Activated CD4-positive, alpha-beta T cell treated with anti-CD3 and anti-CD28 coated beads, Interleukin-2, Interleukin-4, amounts not matched to agents 100 ng/mL and 50 ng/mL, durations not matched to agents 16 hours and 8 hours (primary cell): Measurements from ENCODE around the gene SLC7A10.
A peak's percentile ranks its signal among the peaks of the same experiment; 100 is the strongest.
"Not testable (repeated sequence)": the region's sequence is repeated elsewhere in the genome, so short reads cannot be mapped to it uniquely, and the experiment has no call there.

Source experiments
- DNase-seq: peaks from one replicate; pipeline ENCODE4 v3.0.0-alpha.2; 2020; ENCODE audit warnings: low spot score

The SLC7A10 gene

DNA sequence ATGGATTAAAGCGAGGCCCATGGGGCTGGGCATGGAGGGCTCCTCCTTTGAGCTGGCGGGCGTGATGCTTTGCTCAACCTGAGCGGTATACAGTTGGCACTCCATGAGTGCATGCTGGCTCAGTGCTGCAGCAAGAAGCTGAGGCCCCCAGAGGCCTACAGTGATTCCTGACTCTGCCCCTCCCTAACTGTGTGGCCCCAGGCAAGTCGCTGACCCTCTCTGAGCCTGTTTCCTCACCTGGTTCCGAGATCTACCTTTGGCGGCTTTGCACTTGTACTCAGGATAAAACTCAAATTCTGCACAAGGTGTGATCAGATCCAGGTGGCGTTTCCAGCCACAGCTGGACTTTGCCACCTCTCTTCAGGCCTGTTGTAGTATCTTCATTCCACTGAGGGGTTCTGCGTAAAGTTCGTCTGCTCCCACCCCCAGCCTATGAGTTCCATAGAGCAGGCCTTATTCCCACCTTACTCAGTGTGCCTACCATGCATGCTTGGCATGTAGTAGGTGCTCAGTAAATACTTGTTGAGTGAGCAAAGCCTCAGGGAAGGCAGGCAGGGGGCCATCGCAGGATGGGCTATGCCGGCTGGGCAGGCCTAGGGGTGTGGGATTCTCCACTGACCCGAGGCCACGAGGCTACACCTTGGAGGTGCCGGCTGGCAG is 23.6 kb downstream of the SLC7A10 start:
- no peak for DNase-seq

DNA sequence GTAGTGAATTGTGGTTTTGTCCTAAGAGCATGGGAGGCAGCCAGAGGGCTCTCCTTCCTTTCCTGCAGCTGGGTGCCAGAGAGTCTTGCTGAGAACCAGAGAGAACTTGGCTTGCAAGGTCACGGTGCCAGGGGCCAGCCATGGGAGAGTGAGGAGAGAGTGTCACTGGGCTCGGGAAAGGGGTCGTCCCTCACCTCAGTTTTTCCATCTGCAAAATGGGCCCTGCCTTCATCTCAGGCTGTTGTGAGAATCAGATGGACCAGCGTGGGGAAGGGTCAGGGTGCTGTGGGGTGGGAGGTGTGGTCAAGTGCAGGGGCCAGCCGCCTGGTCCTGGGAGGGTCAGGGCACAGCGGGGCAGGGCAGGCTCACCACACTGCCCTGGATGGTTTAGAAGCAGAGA is 24.2 kb downstream of the SLC7A10 start:
- no peak for DNase-seq

DNA sequence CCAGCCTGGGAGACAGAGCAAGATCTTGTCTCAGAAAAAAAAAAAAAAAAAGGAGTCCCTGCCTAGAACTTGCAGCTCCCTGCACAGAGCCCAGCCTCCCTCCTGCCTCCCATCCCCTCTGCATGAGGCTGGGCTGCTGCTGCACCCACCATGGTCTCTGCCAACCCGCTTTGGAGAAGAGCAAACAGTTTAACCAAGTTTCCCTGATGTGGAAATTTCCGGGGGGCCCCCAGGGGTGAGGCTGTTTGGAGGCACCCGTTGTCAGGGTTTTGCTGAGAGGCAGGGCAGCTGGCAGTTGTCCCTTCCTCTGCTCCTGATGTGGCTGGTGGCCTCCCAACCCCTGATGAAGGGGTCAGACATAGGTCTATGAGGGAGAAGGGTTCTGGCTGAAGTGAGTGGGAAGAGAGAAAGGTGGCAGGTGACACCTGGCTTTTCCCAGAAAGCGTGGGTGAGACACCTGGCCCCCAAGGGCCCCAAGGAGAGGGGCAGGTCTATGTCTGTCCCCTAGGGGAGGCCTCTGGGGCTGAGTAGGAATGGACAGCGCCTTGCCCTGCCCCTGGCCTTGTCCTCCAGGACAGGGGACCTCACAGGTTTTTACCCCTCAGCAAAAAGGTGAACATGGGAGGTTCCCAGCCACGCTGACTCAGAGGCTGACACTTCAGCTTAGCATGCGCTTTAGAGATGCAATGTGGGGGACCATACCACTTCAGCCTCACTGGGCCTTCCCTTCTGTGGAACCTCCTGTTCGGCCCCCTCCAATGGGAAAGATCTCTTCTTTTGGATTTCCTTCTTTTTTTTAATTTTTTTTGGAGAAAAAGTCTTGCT is 26.0 kb downstream of the SLC7A10 start:
- DNase-seq: no peak

DNA sequence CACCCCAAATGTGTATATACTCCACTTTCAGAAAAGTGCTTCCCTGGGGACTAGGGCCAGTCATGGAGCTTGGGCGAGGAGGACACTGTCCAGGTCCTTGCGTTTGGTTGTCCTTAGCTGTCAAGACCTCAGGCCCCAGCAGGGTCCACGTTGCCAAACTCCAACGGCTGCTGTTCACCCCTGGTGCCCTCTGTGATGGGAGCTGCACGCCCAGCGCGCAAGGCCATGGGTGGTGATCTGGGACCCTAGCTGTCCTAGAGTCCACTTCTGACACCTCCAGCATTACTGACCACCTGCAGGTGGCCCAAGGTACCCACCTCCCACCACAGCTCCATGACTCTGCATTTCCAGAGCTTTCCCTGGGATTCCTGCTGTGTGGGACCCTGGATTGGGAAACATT is 27.5 kb downstream of the SLC7A10 start:
- no peak for DNase-seq

DNA sequence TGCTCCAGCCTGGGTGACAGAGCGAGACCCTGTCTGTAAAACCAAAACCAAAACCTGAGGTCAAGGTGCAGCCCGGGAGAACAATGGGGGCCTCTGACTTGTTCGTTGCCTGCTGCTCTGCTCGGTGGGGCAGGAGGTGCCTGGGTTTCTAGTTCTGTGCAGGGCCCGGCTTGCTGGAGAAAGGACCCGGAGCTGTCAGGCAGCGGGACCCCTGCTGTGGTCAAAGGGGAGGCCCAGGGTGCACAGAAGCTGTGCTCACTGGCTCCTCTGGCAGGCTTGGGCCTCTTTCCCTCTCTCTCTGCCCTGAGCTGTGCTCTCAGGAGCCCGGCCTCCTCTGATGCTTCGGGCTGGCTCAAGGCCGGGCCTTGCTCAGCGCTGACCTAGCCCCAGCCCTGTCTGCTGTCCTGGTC is 28.1 kb downstream of the SLC7A10 start:
- no peak for DNase-seq

DNA sequence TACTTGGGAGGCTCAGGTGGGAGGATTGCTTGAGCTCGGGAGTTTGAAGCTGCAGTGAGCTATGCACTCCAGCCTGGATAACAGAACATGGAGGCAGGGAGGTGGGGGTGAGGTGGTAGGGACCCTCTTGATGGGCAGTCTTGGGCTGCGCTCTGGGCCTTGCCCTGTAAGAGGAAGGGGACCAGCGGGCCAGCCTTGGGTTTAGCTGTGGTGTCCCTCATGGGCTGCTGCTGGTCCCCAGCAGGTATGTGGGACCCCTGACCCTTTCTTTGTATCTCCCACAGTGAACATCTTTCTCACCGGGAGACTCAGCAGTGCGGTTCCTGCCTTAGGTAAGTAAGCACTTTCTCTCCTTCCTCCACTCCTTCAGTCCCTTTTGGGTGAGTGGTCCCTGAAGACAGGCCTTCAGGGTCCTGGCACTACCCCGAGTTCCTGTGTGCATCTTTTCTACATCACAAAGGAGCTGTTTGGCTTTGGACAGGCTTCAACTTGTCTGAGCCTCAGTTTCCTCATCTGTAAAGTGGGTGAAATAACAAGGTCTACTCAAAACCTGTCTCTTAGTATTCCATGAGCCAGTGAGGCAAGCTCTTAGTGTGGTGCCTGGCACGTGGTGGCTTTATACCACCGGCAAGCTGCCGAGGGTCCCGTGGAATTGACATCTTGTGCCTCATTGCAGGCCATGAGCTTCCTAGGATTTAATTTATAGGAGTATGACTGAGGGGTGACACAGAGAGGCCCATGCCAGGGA is 29.0 kb downstream of the SLC7A10 start:
- DNase-seq: no peak

DNA sequence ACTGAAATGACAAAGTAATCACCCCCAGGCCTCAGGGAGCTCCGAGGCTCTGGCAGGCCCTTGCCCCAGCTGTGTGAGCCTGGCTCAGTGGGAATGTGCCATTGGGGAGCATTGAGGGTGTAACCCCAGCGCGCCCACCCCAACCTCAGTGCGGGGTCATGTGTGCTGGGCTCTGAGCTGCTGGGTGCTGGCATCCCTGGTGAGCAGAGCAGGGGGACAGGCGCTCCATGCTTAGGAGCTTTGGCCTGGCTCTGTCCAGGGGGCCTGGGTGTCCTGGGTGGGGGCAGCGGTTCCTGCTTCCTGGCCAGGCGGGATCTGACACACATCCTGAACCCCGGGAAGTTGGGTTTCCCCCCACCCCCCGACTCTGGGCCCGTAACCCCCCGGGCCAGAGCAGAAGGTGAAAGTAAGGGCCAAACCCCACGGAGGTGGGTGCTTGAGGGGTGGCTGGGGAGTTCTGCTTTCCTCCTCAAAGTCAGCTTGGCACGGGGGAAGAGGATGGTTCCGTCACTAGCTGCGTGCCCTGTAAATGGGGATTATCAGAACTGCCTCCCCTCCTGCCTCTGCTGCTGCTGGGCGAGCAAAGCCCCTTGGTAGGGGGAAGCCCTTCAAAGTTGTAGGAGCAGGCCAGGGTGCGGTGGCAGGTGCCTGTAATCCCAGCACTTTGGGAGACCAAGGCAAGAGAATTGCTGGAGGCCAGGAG is 29.9 kb downstream of the SLC7A10 start:
- no peak for DNase-seq

DNA sequence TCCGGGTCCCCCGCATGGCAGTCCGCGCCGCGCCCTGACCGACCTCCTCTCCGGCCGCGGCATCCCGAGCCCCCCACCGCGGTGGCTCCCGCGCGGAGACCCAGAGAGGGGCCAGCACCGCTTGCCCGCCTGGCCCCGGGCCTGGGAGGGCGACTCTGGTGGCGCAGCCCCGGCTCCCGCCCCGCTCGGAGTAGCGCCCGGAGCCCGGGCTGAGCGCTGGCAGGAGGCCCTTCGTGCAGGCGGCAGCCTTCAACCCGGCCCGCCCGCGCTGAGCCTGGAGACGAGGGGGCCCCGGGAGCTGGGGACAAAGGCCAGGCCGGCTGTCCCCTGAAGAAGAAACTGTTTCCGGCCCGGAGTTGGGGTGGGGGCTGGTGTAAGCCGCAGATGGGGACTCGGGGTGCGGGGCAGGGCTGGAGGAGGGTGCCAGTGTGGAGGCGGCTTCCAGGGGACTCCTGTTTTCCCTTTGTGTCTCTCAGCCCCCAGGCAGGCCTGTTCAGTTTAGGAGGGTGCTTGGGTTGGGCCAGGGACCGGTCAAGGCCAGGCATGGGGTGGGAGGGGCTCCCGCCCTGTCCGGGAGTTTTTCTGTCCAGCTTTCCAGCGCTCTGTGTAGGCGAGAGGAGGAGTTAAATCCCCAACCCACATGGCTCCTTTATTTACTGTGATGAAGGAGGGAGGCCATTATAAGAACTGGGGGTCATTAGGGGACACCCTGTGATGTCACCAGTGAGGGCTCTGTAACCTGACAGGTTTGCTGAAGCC is 30.6 kb downstream of the SLC7A10 start:
- DNase-seq: no peak

DNA sequence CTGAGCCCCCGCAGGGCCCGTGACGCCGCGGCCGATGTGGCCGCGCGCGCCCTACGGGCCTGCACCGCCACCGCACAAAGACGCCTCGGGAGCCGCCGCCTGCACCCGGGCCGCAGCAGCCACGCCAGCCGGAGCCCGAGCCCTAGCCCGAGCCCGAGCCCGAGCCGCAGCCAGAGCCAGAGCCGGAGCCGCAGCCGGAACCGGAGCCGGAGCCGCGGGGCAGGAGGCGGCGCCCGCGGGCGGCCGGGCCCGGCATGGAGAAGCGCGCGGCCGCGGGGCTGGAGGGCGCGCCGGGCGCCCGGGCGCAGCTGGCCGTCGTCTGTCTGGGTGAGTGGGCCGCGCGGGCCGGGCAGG is 31.1 kb downstream of the SLC7A10 start:
- DNase-seq: no peak

DNA sequence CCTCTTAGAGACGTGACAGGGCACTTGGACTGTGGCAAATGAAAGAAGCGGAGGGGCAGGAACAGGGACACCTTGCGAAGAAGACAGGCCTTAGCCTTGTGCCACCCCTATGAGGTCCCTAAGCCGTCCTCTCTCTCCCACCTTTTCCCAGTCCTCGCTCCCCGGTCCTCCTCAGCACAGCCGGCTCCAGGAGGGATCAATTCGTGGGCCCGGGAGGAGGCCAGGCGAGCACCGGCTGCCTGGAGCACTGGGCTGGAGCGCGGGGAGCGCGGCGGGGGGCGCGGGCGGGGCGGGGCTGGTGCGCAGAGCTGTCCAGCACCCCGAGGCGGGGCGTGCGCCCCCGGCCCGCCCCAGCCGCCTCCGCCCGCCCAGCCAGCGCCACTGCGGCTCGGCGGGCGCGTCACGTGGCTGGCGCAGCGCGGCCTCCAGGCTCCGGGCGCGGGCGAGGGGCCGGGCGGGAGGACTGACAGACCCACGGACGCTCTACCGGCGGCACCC is 31.7 kb downstream of the SLC7A10 start, which contains the start of gene LRP3:
LRP3 (plus strand) TSS at position 466 of the 498 bp plus-strand sequence. CDS start 456 bp downstream, outside the sequence.
- DNase-seq: no peak

DNA sequence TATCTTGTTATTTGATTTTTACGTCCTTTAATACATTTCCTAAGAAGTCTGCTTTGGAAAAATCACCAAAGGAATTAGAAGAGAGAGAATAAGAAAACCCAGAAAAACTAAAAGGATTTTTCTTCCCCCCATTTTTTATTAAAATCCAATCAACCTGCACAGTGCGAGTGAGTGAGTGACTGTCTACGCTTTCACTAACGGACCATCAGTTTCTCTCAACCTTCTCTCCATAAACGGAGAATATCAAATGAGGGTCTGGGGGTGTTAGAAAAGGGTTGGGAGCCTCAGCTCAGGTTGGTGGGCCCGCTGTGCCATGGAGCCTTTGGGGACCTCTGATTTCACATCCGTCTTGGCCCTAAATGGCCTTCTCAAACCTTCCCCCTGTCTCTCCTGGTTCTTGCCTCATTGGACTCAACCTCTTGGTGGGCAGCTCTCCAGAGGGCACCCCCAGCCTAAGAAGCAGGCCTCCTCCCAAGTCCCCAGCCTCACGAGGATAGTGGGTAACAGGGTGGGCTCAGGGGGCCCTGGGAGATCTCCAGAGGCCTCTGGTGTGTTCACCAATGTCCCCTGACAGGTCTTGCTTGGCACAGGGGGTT is 32.3 kb downstream of the SLC7A10 start:
- DNase-seq: no peak

DNA sequence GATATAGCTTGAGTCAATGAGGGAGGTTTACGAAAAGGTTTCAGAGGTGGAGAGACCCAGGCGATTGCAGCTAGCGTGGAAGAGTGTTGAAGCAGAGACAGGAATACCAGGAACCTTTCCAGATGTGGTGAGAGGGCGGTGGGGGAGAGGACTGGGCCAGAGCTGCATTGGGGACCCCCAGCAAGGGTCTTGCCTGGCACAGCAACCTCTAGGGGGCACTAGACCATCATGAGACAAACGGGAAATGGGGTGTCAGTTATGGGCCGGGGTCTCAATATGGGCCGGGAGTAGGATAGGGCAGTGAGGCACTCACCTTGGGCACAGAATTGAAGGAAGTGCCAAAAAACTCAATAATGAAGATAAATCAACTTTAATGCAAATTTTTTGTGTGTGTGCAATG is 33.6 kb downstream of the SLC7A10 start:
- no peak for DNase-seq

DNA sequence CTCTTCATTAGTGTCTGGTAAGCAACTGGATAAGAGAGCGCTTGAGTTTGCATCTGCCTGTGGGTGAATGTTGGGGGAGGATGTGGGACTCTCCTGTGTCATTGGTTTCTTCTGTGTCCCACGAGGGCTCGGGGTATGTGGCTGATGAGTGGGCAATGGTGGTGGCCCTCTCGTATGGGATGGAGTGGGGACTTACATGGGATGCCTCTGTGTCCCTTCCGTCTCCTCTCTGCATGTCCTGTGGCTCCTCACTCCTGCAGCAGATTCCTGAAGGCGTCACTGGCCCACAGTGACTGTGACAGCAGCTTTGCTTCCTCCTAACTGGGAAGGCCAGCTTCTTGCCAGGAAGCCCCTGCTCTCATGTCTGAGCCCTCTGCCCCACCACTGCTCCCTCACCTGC is 34.1 kb downstream of the SLC7A10 start:
- no peak for DNase-seq

DNA sequence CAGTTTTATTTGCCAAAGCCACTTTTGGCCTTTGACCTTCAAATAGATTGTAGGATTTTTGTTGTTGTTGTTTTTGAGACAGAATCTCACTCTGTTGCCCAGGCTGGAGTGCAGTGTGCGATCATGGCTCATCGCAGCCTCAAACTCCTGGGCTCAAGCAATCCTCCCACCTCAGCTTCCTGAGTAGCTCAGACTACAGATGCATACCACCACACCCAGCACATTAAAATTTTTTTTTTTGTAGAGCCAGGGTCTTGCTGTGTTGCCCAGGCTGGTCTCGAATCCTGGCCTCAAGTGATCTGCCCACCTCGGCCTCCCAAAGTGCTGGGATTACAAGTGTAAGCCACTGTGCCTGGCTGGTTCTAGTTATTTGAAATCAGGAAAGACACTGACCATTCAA is 34.6 kb downstream of the SLC7A10 start:
- not testable (repeated sequence) for DNase-seq

DNA sequence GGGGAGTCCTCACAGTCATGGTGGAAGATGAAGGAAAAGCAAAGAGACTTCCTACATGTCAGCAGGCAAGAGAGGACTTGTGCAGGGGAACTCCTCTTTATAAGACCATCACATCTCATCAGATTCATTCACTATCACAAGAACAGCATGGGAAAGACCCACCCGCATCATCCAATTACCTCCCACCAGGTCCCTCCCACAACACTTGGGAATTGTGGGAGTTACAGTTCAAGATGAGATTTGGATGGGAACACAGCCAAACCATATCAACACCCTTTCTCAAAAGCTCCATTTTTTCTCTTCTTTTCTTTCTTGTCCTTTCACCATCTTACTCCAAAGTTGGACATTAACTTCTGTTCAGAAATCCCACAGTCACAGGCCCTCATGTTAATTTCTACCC is 36.2 kb downstream of the SLC7A10 start:
- no peak for DNase-seq

DNA sequence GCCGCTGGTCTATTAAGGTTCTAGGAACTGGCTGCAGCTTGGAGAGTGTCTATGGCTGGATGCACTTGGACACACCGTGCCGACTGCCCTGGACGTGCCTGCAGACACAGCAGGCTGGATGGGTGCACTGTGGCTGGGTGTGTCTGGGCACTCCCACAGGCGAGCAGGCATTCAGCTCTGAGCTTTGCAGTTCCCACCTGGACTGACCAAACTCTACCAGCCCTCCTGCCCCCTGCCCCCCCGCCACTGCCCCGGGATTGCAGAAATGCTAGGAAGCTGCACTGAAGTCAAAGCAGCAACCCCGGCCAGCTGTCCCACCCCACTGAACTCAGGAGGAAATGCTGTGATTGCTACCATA is 38.5 kb downstream of the SLC7A10 start:
- DNase-seq: no peak

DNA sequence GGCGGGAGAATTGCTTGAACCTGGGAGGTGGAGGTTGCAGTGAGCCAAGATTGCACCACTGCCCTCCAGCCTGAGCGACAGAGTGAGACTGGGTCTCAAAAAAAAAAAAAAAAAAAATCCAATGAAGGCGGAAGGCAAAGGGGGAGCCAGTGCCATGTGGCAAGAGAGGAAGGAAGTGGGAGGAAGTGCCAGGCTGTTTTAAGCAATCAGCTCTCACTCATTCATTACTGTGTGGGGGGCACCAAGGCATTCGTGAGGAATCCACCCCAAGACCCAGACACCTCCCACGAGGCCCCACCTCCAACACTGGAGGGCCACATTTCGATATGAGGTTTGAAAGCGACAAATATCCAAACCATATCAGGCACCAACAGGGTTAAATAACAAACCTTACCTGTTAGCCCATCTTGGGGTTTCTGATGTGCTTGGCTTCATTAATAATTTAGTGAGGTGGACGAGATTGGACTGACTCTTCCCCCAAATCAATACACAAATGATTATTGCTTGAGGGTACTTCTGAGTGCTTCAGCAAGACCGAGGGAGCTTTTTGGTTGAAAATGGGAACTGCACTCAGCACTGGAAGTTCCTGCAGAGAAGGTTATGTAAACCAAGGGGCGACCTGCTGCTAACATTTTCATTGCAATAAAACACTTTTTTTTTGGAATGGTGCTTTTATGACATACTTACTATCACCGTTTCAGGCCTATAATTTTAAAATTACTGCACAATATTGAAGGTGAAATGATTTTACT is 39.0 kb downstream of the SLC7A10 start:
- DNase-seq: no peak

DNA sequence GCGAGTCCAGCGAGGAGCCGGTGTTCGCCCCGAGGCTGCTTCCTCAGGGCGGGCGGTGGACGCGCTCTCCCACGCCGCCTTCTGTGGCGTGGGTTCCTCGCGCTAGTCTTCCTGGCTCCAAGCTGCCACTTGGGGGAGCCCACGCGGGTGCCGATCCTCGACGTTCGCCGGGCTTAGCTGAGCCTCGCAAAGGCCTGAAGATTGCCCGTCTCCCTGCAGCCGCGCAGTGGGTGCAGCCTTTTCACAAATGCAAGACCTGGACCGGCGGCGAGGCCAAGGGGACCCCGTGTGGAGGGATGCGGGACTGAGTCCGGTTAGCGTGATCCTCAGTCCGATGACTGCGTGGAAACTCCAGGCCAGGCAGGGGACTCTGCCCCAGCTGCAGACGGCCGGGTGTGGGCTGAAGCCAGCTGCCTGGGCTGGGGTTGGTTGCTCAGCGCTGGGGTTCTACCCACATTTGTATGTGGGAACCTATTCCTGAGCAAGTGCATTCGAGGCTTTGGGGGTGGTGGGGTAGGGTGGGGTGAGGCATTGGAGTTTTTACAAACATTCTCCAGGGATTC is 48.2 kb downstream of the SLC7A10 start:
- DNase-seq: no peak

DNA sequence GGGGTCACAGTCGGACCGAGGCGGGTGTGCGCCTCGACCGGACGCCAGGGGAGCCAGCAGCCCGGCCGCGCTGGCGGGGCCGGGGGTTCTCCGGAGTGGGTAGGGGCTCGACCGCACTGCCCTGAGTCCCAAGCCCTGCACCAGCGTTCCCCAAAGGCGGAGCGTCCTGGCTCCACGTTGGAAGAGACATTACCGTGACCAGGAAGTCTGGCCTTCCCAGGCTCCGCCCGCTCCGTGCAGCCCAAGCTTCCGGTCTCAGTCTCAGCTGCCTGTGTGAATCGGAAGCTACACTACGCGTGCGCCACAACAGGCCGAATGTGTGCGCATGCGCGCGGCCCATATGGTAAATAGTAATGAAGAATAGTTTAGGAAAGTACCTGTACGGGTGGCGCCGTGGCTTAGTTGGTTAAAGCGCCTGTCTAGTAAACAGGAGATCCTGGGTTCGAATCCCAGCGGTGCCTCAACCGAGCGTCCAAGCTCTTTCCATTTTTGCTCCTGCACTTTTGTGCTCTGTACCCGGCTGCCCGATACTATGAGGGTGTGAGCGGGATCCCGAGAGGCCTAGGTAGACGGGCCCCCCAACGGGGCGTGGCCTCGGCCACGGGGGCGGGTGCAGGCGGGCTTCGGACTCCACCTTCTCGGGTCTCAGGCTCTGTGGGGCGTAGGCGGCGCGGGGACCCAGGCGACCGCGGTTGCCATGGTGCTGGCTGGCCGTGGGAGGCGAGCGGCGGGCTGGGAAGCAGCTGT is 48.8 kb downstream of the SLC7A10 start:
- peak; percentile 98 for DNase-seq
